ENCODE measurements around the gene FOXE3. TPM values are rescaled to one million over a fixed set of nuclear protein-coding genes. Genes with fewer than 3 reads are reported as not detected.

FOXE3 gene
- total RNA-seq, 1 experiment from 2014 or later: 0.15 TPM

DNA sequence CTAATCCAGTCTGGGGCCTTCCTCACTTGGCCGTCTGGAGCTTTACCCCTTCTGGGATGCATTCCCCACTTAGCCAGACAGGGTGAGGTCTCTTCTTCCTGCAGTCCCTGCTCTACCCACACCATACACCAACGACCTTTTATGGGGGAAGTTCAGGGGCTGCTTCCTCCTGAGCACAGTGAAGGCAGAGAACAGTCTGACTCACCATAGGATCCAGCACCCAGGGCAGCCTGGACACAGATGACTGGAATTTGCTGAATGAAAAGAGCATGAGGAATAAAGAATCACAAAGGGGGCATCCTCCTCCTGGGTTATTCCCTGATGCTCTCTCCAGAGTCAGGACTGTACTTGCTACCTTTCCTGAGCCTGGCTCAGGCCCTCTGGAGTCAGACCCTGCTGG, 4.6 kb upstream of the FOXE3 start:
- no peak overlapping the region for H2BK12ac ChIP-seq (ENCODE audit: insufficient read length, low read depth, low read length)
- no peak for TF ChIP-seq CTCF (conservative IDR thresholded peaks at IDR 0.05)
- Mint-ChIP-seq H3K9me3 (no peaks in the 10 kb centered on the region; a peak in 2 of 5 replicates), H3K27me3 (ENCODE audit: low read depth) (peaks cover 81% of the 10 kb centered on the region), H3K36me3 (ENCODE audit: insufficient read depth in 1 of 3, low read depth in 3 of 3) (no peaks in the 10 kb centered on the region; a peak in 1 of 7 replicates), H3K4me3 (no peak overlapping the region), H3K27ac (no peak overlapping the region), H3K4me1 (peaks cover 0 to 7% of the 10 kb centered on the region in 2 experiments; a peak in 2 of 4 replicates)
- H3T11ph ChIP-seq (ENCODE audit: low read length): no peak overlapping the region
- H2AFZ ChIP-seq (ENCODE audit: low read length): no peak overlapping the region
- no peaks in the 10 kb centered on the region for H3K9me3 ChIP-seq (ENCODE audit: control insufficient read depth, low read depth, low read length)
- no peaks in the 10 kb centered on the region for H3K79me2 ChIP-seq (ENCODE audit: insufficient read depth, low read length)
- no peak for DNase-seq
- H4K91ac ChIP-seq (ENCODE audit: insufficient read length, low read depth, low read length): no peak overlapping the region
- no peak overlapping the region for H2BK20ac ChIP-seq (ENCODE audit: low read depth, low read length, poor library complexity, severe bottlenecking)
- H3K14ac ChIP-seq (ENCODE audit: insufficient read depth, low read length): no peak overlapping the region
- H3K18ac ChIP-seq (ENCODE audit: insufficient read length, low read depth, low read length): no peak overlapping the region
- H3K4me2 ChIP-seq (ENCODE audit: insufficient read depth, insufficient read length, low read length): no peak overlapping the region
- no peaks in the 10 kb centered on the region for H3K4me1 ChIP-seq (ENCODE audit: insufficient read depth, low read length)
- H4K8ac ChIP-seq (replicated peaks; ENCODE audit: insufficient read length, low read depth, low read length): no peak overlapping the region
- H3K23ac ChIP-seq (ENCODE audit: insufficient read length, low read depth, low read length): no peak overlapping the region
- no peak overlapping the region for H2BK5ac ChIP-seq (ENCODE audit: insufficient read length, low read length)
- no peak overlapping the region for H2AK5ac ChIP-seq (ENCODE audit: insufficient read length, low read length)
- no peak overlapping the region for H3K56ac ChIP-seq (ENCODE audit: insufficient read length, low read depth, low read length)
- no peak overlapping the region for H2BK15ac ChIP-seq (ENCODE audit: low read depth, low read length)
- H3K9ac ChIP-seq (ENCODE audit: extremely low read depth, insufficient read length, low read length): no peak overlapping the region
- no peaks in the 10 kb centered on the region for H4K20me1 ChIP-seq (ENCODE audit: control insufficient read depth, insufficient read depth, insufficient read length)
- H2BK120ac ChIP-seq (ENCODE audit: low read depth, low read length, poor library complexity, severe bottlenecking): no peak overlapping the region
- H3K27ac ChIP-seq (ENCODE audit: insufficient read length, low read depth, low read length): no peak overlapping the region
- H3K4ac ChIP-seq (ENCODE audit: low read depth, low read length): no peak overlapping the region
- H3K23me2 ChIP-seq (ENCODE audit: insufficient read length, low read depth, low read length, poor library complexity, severe bottlenecking): no peaks in the 10 kb centered on the region
- no peaks in the 10 kb centered on the region for H3K79me1 ChIP-seq (ENCODE audit: insufficient read depth, low read depth, low read length, poor library complexity, severe bottlenecking)
- H4K5ac ChIP-seq (ENCODE audit: insufficient read length, low read depth, low read length): no peak overlapping the region
- peaks cover 20% of the 10 kb centered on the region; the same call in 1 of the 2 replicates for H3K27me3 ChIP-seq (ENCODE audit: insufficient read depth, low read length)
- WGBS (ENCODE audit: extremely low coverage, insufficient read length, low lambda C conversion rate): no CpG with 5 or more reads among the region's 2 CpGs
